WTC11 (cell line): ENCODE measurements around the gene SLC25A41. TPM values are rescaled to one million over a fixed set of nuclear protein-coding genes. Genes with fewer than 3 reads are reported as not detected.

ENCODE experiments used
- ATAC-seq: fragments of 200-7000 bp; cut with Tn5 transposase; 2 replicates; pipeline ENCODE4 v1.10.0; 2021; ENCODE audit warnings: mild to moderate bottlenecking, moderate library complexity
- CTCF ChIA-PET: fragments of 300-600 bp; sonication (Branson Sonifier 250); formaldehyde crosslinking; loops from one replicate; lab custom pipeline; 2021; ENCODE audit warnings: antibody characterized with exemption; lab: Charles Lee
- POLR2A ChIA-PET: fragments of 350-600 bp; sonication (Branson Sonifier 250); formaldehyde crosslinking; loops from one replicate; lab custom pipeline; 2021; ENCODE audit warnings: antibody characterized with exemption; lab: Charles Lee
- DNase-seq: peaks from one replicate; pipeline ENCODE4 v3.0.0; 2021; ENCODE audit warnings: low spot score
- H3K27ac Mint-ChIP-seq: 2 replicates; pipeline ENCODE4 v1.8.0; 2021; ENCODE audit warnings: mixed read lengths
- H3K27me3 Mint-ChIP-seq: 2 replicates; pipeline ENCODE4 v1.8.0; 2021; ENCODE audit warnings: low read depth, mild to moderate bottlenecking, moderate library complexity, mixed read lengths
- H3K36me3 Mint-ChIP-seq: 2 replicates; pipeline ENCODE4 v1.8.0; 2021; ENCODE audit warnings: mixed read lengths
- H3K4me1 Mint-ChIP-seq: 2 replicates; pipeline ENCODE4 v1.8.0; 2022; ENCODE audit warnings: mixed read lengths
- H3K4me3 Mint-ChIP-seq: 2 replicates; pipeline ENCODE4 v1.8.0; 2021; ENCODE audit warnings: mild to moderate bottlenecking, moderate library complexity, mixed read lengths
- H3K9me3 Mint-ChIP-seq: 2 replicates; pipeline ENCODE4 v1.8.0; 2021; ENCODE audit warnings: mixed read lengths
- AFF4 ChIP-seq: sonication (generic); formaldehyde crosslinking; IDR thresholded peaks from 2 replicates; pipeline ENCODE4 v1.8.1; 2023; ENCODE audit warnings: mild to moderate bottlenecking, missing genetic modification reagents, borderline replicate concordance
- ATF3 ChIP-seq: sonication (generic); formaldehyde crosslinking; conservative IDR thresholded peaks from 2 replicates; pipeline ENCODE4 v1.8.1; 2022; ENCODE audit warnings: mild to moderate bottlenecking, missing genetic modification reagents
- CREM ChIP-seq: sonication (generic); formaldehyde crosslinking; IDR thresholded peaks from 2 replicates; pipeline ENCODE4 v1.8.1; 2022; ENCODE audit warnings: mild to moderate bottlenecking, missing genetic modification reagents, moderate library complexity
- ETV6 ChIP-seq: sonication (generic); formaldehyde crosslinking; IDR thresholded peaks from 2 replicates; pipeline ENCODE4 v1.8.1; 2022; ENCODE audit warnings: mild to moderate bottlenecking, missing genetic modification reagents
- FOXJ3 ChIP-seq: sonication (generic); formaldehyde crosslinking; IDR thresholded peaks from 2 replicates; pipeline ENCODE4 v1.9.0; 2021; ENCODE audit warnings: missing genetic modification reagents, mild to moderate bottlenecking, borderline replicate concordance
- HMGXB4 ChIP-seq: sonication (generic); formaldehyde crosslinking; IDR thresholded peaks from 2 replicates; pipeline ENCODE4 v1.8.1; 2023; ENCODE audit warnings: mild to moderate bottlenecking, moderate library complexity, missing genetic modification reagents
- NFATC4 ChIP-seq: fragments of 250-450 bp; sonication (Bioruptor Pico); IDR thresholded peaks from 2 replicates; pipeline ENCODE4 v1.9.0; 2021; ENCODE audit warnings: mild to moderate bottlenecking
- TP53 ChIP-seq: sonication (generic); formaldehyde crosslinking; IDR thresholded peaks from 2 replicates; pipeline ENCODE4 v1.8.1; 2023; ENCODE audit warnings: mild to moderate bottlenecking, missing genetic modification reagents
- ZNF138 ChIP-seq: sonication (generic); formaldehyde crosslinking; conservative IDR thresholded peaks from 2 replicates; pipeline ENCODE4 v1.8.1; 2022; ENCODE audit warnings: mild to moderate bottlenecking, moderate library complexity, missing genetic modification reagents
- ZNF219 ChIP-seq: sonication (generic); formaldehyde crosslinking; IDR thresholded peaks from 2 replicates; pipeline ENCODE4 v1.8.0; 2023; ENCODE audit warnings: missing genetic modification reagents, mild to moderate bottlenecking, borderline replicate concordance
- ZNF263 ChIP-seq: sonication (generic); formaldehyde crosslinking; IDR thresholded peaks from 2 replicates; pipeline ENCODE4 v1.8.1; 2022; ENCODE audit warnings: low read depth, mild to moderate bottlenecking, moderate library complexity, missing genetic modification reagents
- ZNF416 ChIP-seq: fragments of 250-450 bp; sonication (Bioruptor Pico); IDR thresholded peaks from 2 replicates; pipeline ENCODE4 v1.9.0; 2021; ENCODE audit warnings: mild to moderate bottlenecking, inconsistent platforms
- ZNF425 ChIP-seq: fragments of 250-450 bp; sonication (Bioruptor Pico); conservative IDR thresholded peaks from 2 replicates; pipeline ENCODE4 v1.9.0; 2021; ENCODE audit warnings: mild to moderate bottlenecking
- total RNA-seq: library from RNA; stranded (reverse); gene quantifications from 3 replicates; pipeline ENCODE4 v1.2.3, GENCODE V29; 2021
- TF ChIP-seq, protein P1 (sequence below): sonication (generic); formaldehyde crosslinking; IDR thresholded peaks from 2 replicates; pipeline ENCODE4 v1.8.1; 2023; ENCODE audit warnings: mild to moderate bottlenecking, missing genetic modification reagents

The SLC25A41 gene
- total RNA-seq, 1 experiment from 2014 or later, result 0.35 TPM

DNA sequence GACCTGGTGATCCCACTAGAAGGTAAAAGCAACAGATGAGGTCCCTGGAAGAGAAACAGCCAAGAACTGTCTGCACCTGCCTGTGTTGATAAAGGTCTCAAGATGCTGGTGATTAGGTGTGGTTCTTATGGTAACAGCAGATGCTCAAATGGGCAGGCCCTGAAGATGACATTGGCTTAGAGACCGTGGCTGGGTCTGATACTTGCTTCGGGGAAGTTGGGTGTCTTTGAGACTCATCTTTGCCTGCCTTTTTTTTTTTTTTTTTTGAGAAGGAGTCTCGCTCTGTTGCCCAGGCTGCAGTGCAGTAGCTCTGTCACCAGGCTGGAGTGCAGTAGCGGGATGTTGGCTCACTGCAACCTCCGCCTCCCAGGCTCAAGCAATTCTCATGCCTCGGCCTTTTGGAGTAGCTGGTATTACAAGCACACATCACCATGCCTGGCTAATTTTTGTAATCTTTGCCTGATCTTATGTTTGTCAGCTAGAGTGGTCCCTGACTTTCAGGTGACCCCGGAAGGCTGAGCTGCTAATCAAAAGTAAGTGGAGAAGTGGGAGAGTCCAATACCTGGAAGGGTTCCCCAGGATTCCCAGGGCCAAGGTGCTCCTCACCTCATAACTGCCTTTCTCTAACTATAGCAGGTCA, 18.1 kb upstream of the SLC25A41 start (continued):
- no peak for TF ChIP-seq AFF4 (CRISPR knock-in tag)
- TF ChIP-seq ETV6 (CRISPR knock-in tag), result no peak
- no peak for TF ChIP-seq ZNF416 (CRISPR knock-in tag)
- no peak for TF ChIP-seq ATF3 (CRISPR knock-in tag)
- no peak for TF ChIP-seq NFATC4 (CRISPR knock-in tag)
- TF ChIP-seq TP53 (CRISPR knock-in tag), result no peak
- TF ChIP-seq ZNF425 (CRISPR knock-in tag), result no peak

GRCh38 chr19:6450166-6450565, 16.6 kb upstream of the SLC25A41 start:
- POLR2A ChIA-PET, result no interaction called here
- TF ChIP-seq ZNF219 (no peak), CREM (CRISPR knock-in tag) (no peak), HMGXB4 (CRISPR knock-in tag) (no peak), FOXJ3 (CRISPR knock-in tag) (no peak), TP53 (CRISPR knock-in tag) (no peak), AFF4 (CRISPR knock-in tag) (no peak), ZNF138 (CRISPR knock-in tag) (no peak), ZNF263 (CRISPR knock-in tag) (no peak)
- TF ChIP-seq, protein P1, sequence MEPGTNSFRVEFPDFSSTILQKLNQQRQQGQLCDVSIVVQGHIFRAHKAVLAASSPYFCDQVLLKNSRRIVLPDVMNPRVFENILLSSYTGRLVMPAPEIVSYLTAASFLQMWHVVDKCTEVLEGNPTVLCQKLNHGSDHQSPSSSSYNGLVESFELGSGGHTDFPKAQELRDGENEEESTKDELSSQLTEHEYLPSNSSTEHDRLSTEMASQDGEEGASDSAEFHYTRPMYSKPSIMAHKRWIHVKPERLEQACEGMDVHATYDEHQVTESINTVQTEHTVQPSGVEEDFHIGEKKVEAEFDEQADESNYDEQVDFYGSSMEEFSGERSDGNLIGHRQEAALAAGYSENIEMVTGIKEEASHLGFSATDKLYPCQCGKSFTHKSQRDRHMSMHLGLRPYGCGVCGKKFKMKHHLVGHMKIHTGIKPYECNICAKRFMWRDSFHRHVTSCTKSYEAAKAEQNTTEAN, result no peak
- TF ChIP-seq, all 79 proteins: peak for 0
- no peak for DNase-seq
- peaks cover 16% of the 10 kb centered on the region for H3K9me3 Mint-ChIP-seq
- no peak for ATAC-seq
- H3K4me1 Mint-ChIP-seq, result no peaks in the 10 kb centered on the region
- H3K4me3 Mint-ChIP-seq, result no peak overlapping the region
- H3K27me3 Mint-ChIP-seq, result no peaks in the 10 kb centered on the region
- CTCF ChIA-PET, result no interaction called here
- H3K36me3 Mint-ChIP-seq, result peaks cover 44% of the 10 kb centered on the region
- no peak overlapping the region for H3K27ac Mint-ChIP-seq
